Hepatocyte (in vitro differentiated cells): ENCODE results near the gene SYNPO2. TPM values are rescaled to one million over a fixed set of nuclear protein-coding genes. Genes with fewer than 3 reads are reported as not detected.

ENCODE experiments used
- DNase-seq: peaks from one replicate; pipeline ENCODE4 v3.0.0-alpha.2; 2016; ENCODE audit warnings: low spot score
- H2AFZ ChIP-seq: fragments of 200-600 bp; sonication (generic); 2 replicates; pipeline ENCODE4 v1.6.0; 2016; ENCODE audit warnings: antibody characterized with exemption, mild to moderate bottlenecking
- H3K27ac ChIP-seq: fragments of 200-600 bp; sonication (generic); 2 replicates; pipeline ENCODE4 v1.5.1; 2016; ENCODE audit warnings: mild to moderate bottlenecking
- H3K27me3 ChIP-seq: fragments of 200-600 bp; sonication (generic); 2 replicates; pipeline ENCODE4 v1.6.1; 2016
- H3K36me3 ChIP-seq: fragments of 200-600 bp; sonication (generic); replicated peaks from 2 replicates; pipeline ENCODE4 v1.5.1; 2016; ENCODE audit warnings: low read depth; ENCODE audit not compliant: insufficient read depth
- H3K4me1 ChIP-seq: fragments of 200-600 bp; sonication (generic); 2 replicates; pipeline ENCODE4 v1.5.1; 2016; ENCODE audit warnings: mild to moderate bottlenecking, moderate library complexity; ENCODE audit not compliant: insufficient read depth
- H3K4me2 ChIP-seq: fragments of 200-600 bp; sonication (generic); 2 replicates; pipeline ENCODE4 v1.6.0; 2016
- H3K4me3 ChIP-seq: fragments of 200-600 bp; sonication (generic); 2 replicates; pipeline ENCODE4 v1.5.1; 2016; ENCODE audit warnings: mild to moderate bottlenecking
- H3K79me2 ChIP-seq: fragments of 200-600 bp; sonication (generic); 2 replicates; pipeline ENCODE4 v1.6.0; 2017; ENCODE audit warnings: mild to moderate bottlenecking
- H3K9me2 ChIP-seq: fragments of 200-600 bp; sonication (generic); replicated peaks from 2 replicates; pipeline ENCODE4 v1.6.0; 2017; ENCODE audit warnings: mild to moderate bottlenecking; ENCODE audit not compliant: insufficient read depth
- H3K9me3 ChIP-seq: fragments of 200-600 bp; sonication (generic); 2 replicates; pipeline ENCODE4 v1.5.1; 2016; ENCODE audit warnings: low read depth, mild to moderate bottlenecking
- H4K20me1 ChIP-seq: fragments of 200-600 bp; sonication (generic); 2 replicates; pipeline ENCODE4 v1.6.0; 2016; ENCODE audit warnings: mild to moderate bottlenecking; ENCODE audit not compliant: insufficient read depth, poor library complexity, severe bottlenecking
- CTCF ChIP-seq: fragments of 200-600 bp; sonication (generic); IDR thresholded peaks from 2 replicates; pipeline ENCODE4 v1.5.1; 2016; ENCODE audit warnings: antibody characterized with exemption, mild to moderate bottlenecking; ENCODE audit not compliant: poor library complexity
- EZH2 ChIP-seq: fragments of 200-600 bp; sonication (generic); IDR thresholded peaks from 2 replicates; pipeline ENCODE4 v1.6.1; 2016; ENCODE audit warnings: antibody characterized with exemption, mild to moderate bottlenecking, borderline replicate concordance
- EZH2phosphoT487 ChIP-seq: fragments of 200-600 bp; sonication (generic); IDR thresholded peaks from one replicate; pipeline ENCODE4 v1.6.1; 2018; ENCODE audit warnings: antibody characterized with exemption, mild to moderate bottlenecking, low read depth, moderate library complexity; ENCODE audit not compliant: unreplicated experiment, severe bottlenecking
- WGBS: methylation state at CpG from one replicate; pipeline ENCODE4 v1.1.6; 2016; ENCODE audit warnings: low lambda C conversion rate; ENCODE audit errors: missing lambda C conversion rate; 5-methylcytosine and 5-hydroxymethylcytosine counted together
- polyA plus RNA-seq: library from polyadenylated mRNA; unstranded; fragments of >200 nt; fragmentation: Nextera tagmentation; extraction: Ambion mirVana; gene quantifications from 2 replicates; pipeline ENCODE4 v1.2.1, GENCODE V29; 2016
- total RNA-seq: library from RNA; depleted of rRNA; stranded (reverse); fragments of >200 nt; gene quantifications from 2 replicates; pipeline ENCODE4 v1.2.3, GENCODE V29; 2014

SYNPO2 gene
- total and polyA plus RNA-seq, 2 experiments from 2014 or later, result 3.5 to 12.6 TPM

GRCh38 chr4:118942465-118942864 is 53.8 kb downstream of the SYNPO2 start:
- Histone ChIP-seq H3K27me3 (no peaks in the 10 kb centered on the region), H3K4me2 (no peak overlapping the region), H3K9me3 (no peaks in the 10 kb centered on the region), H3K4me3 (no peak overlapping the region), H3K79me2 (no peaks in the 10 kb centered on the region), H3K4me1 (no peaks in the 10 kb centered on the region), H3K27ac (no peak overlapping the region), H3K36me3 (no peaks in the 10 kb centered on the region), H3K9me2 (no peaks in the 10 kb centered on the region), H4K20me1 (no peaks in the 10 kb centered on the region), H2AFZ (no peak overlapping the region)
- DNase-seq, result no peak
- TF ChIP-seq EZH2 (no peak), CTCF (no peak), EZH2phosphoT487 (no peak)
- 88% methylated on average over 1 of the region's 1 CpG for WGBS

- WGBS, result 44% methylated on average over 2 of the region's 2 CpGs
- H3K9me2 ChIP-seq, result no peaks in the 10 kb centered on the region
- no peaks in the 10 kb centered on the region for H4K20me1 ChIP-seq
- no peak overlapping the region for H2AFZ ChIP-seq
- H3K4me3 ChIP-seq, result no peak overlapping the region
- H3K27ac ChIP-seq, result no peak overlapping the region
- H3K4me1 ChIP-seq, result no peaks in the 10 kb centered on the region
- no peaks in the 10 kb centered on the region for H3K36me3 ChIP-seq
- DNase-seq, result no peak
- TF ChIP-seq CTCF (no peak), EZH2phosphoT487 (no peak), EZH2 (no peak)
- H3K4me2 ChIP-seq, result no peak overlapping the region
- H3K9me3 ChIP-seq, result no peaks in the 10 kb centered on the region
- H3K79me2 ChIP-seq, result no peaks in the 10 kb centered on the region
- no peaks in the 10 kb centered on the region for H3K27me3 ChIP-seq
These were observed 58.4 kb downstream of the SYNPO2 start for GRCh38 chr4:118947095-118947494.

GRCh38 chr4:118948545-118949144 is 60.0 kb downstream of the SYNPO2 start:
- 54% methylated on average over 3 of the region's 3 CpGs for WGBS
- no peak overlapping the region for H3K4me3 ChIP-seq
- H3K79me2 ChIP-seq, result no peaks in the 10 kb centered on the region
- H2AFZ ChIP-seq, result no peak overlapping the region
- DNase-seq, result no peak
- no peaks in the 10 kb centered on the region for H3K4me1 ChIP-seq
- no peak overlapping the region for H3K4me2 ChIP-seq
- H3K9me3 ChIP-seq, result no peaks in the 10 kb centered on the region
- no peaks in the 10 kb centered on the region for H4K20me1 ChIP-seq
- H3K27me3 ChIP-seq, result no peaks in the 10 kb centered on the region
- TF ChIP-seq CTCF (no peak), EZH2phosphoT487 (no peak), EZH2 (no peak)
- H3K9me2 ChIP-seq, result no peaks in the 10 kb centered on the region
- no peaks in the 10 kb centered on the region for H3K36me3 ChIP-seq
- H3K27ac ChIP-seq, result no peak overlapping the region
